Mesodermal cell (in vitro differentiated cells): ENCODE measurements around the gene GALNT10.

Experiments
- H3K27ac ChIP-seq: 2 replicates; pipeline ENCODE4 v1.7.0; 2013; ENCODE audit warnings: mild to moderate bottlenecking, low read depth, low read length, moderate library complexity; ENCODE audit not compliant: severe bottlenecking
- H3K36me3 ChIP-seq: 2 replicates; pipeline ENCODE4 v1.7.1; 2013; ENCODE audit warnings: mild to moderate bottlenecking, low read length, moderate library complexity; ENCODE audit not compliant: control insufficient read depth, insufficient read depth
- H3K4me1 ChIP-seq: one replicate; pipeline ENCODE4 v1.7.1; 2013; ENCODE audit warnings: mild to moderate bottlenecking, low read length; ENCODE audit not compliant: insufficient read depth, control insufficient read depth, poor library complexity, severe bottlenecking
- H3K4me3 ChIP-seq: 2 replicates; pipeline ENCODE4 v1.7.0; 2013; ENCODE audit warnings: low read length, control low read depth, mild to moderate bottlenecking; ENCODE audit not compliant: insufficient read depth, poor library complexity, severe bottlenecking; ENCODE audit errors: extremely low read depth
- H3K9me3 ChIP-seq: 2 replicates; pipeline ENCODE4 v1.7.1; 2013; ENCODE audit warnings: mild to moderate bottlenecking, low read length, moderate library complexity; ENCODE audit not compliant: control insufficient read depth
- WGBS, 2 experiments: methylation state at CpG; one replicate each; pipeline ENCODE4 v1.1.5; 2013; ENCODE audit warnings: missing lambda C conversion rate in 2 of 2; ENCODE audit not compliant: insufficient coverage in 2 of 2; 5-methylcytosine and 5-hydroxymethylcytosine counted together

GALNT10 gene

DNA sequence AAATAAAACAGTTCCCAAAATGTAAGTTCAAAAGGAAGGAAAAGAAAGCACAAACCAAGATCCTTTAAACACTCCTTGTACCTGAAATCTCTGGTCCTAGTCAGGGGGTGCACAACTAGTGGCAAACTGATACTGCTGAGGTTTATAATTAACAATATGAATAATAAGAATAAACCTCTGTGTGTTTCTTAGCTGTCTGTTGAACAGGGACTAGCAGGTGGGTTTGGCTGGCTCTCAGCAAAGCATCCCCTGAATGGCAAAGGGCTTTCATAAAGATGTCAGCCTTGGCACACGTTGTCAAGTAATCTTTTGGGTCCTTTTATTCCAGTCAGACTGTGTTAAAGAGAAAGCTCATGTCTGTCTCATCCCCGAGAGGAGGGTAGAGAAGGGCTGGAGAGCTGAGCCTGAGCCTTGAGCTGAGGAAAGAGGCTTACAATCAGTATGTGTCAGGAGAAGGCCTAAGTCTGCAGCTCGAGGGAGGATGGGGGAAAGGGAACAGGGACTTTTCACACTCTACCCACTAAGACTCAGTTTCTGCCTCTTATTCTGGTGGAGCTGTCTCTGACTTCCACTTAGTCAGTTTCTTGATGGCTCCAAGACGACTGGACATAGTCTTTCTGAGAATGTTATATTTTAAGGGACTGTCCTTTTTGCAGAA is 123.0 kb downstream of the GALNT10 start:
- no peak overlapping the region for H3K4me3 ChIP-seq
- WGBS, 2 experiments: 90 to 97% methylated on average over 2 to 3 of the region's 4 CpGs

DNA sequence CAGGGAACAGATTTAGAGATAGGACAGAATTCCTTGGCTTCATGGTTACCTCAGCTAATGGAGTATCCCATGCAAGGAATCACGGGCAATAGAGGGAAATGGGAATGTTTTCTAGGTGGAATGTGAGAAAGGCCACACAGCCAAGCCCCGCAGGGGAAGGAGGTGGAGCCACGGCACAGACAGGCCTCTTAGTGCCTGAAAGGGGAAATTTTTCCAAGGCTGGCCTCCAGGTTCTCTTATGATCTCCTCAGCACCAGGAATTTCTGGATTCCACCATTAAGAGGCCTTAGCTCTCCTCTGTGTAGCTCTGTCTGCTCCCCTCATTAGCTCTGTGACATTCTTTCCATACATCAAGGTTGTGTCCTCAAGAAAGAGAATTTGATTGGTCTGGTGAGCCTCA is 124.7 kb downstream of the GALNT10 start:
- Histone ChIP-seq H3K27ac (no peak overlapping the region), H3K9me3 (no peaks in the 10 kb centered on the region), H3K36me3 (peaks cover 3% of the 10 kb centered on the region), H3K4me1 (no peaks in the 10 kb centered on the region), H3K4me3 (no peak overlapping the region)
- WGBS, 2 experiments: 81 to 86% methylated on average over 3 of the region's 3 CpGs

More for the DNA sequence above, 123.0 kb downstream of the GALNT10 start:
- H3K27ac ChIP-seq: no peak overlapping the region
- peaks cover 3% of the 10 kb centered on the region for H3K36me3 ChIP-seq
- no peaks in the 10 kb centered on the region for H3K4me1 ChIP-seq
- H3K9me3 ChIP-seq: no peaks in the 10 kb centered on the region

DNA sequence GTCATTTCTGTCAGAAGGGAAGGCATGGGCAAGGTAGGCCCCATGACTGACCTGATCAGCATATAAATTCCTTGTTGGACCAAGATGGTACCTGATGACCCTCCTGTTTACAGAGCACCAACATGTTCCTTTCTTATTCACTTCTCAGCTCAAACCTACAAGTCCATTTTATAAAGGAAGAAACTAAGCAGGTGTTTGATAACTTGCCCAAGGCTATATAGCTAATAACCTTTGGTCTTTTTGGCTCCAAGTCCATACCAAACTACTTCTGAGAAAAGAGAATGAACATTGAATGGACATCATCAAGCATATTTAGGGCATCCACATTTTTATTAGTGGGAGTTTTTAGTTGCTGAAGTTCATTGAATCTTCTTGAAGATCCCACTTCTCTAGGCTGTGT is 125.2 kb downstream of the GALNT10 start:
- Histone ChIP-seq H3K4me3 (no peak overlapping the region), H3K36me3 (peaks cover 3% of the 10 kb centered on the region), H3K27ac (no peak overlapping the region), H3K9me3 (no peaks in the 10 kb centered on the region), H3K4me1 (no peaks in the 10 kb centered on the region)

DNA sequence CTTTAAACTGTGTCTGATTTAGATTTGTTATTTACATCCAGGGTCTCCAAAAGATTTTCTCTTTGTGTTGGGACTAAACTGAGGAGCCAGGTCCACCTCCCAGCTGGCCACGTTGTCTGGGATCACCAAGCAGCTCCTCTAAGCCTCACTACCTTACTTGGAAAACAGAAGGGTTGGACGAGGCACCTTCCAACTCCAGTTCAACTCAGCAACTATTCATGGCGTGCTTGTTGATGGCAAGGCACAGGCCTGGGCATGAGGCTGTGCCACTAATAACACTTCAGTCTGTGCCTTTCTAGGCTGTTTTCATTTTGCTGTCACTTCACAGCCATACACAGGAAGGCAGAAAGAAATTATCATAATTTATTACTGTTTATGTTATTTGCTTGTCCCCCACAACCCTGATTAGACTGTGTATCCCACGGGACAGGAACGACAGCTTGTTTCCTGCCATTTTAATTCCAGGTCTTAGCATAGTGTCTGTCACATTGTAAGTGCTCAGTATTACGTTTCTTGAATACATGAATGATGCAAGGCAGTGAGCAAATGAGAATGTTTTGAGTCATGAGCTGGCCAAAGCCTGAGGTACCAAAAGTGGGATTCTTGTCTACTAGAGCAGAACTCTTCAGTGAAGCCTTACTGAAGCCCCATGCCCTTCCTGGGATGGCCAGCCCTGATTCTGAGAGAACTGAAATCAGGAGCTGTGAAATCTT is 125.8 kb downstream of the GALNT10 start:
- 100% methylated on average over 2 to 4 of the region's 6 CpGs for WGBS, 2 experiments
- no peak overlapping the region for H3K27ac ChIP-seq
- no peaks in the 10 kb centered on the region for H3K4me1 ChIP-seq
- no peaks in the 10 kb centered on the region for H3K9me3 ChIP-seq
- no peak overlapping the region for H3K4me3 ChIP-seq
- peaks cover 3% of the 10 kb centered on the region for H3K36me3 ChIP-seq

DNA sequence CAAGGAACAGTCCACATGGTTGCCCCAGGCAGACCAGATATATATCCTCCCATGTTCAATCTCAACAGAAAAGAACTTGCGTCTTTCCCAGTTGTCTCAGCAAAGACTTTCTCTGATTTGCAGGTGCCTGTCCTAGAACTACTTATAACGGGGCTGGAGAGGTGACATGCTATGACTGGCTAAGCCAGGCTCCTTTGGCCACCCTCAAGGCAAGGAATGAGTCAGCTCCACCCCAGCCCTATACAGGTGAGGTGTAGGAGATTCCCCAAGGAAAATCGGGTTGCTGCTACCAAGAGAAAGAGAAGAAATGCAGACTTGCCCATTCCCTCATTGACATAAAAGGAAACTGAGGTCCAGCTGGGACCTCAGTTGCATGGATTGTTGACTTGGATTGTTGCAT is 127.4 kb downstream of the GALNT10 start:
- 94 to 100% methylated on average over 3 of the region's 3 CpGs for WGBS, 2 experiments
- no peaks in the 10 kb centered on the region for H3K4me1 ChIP-seq

DNA sequence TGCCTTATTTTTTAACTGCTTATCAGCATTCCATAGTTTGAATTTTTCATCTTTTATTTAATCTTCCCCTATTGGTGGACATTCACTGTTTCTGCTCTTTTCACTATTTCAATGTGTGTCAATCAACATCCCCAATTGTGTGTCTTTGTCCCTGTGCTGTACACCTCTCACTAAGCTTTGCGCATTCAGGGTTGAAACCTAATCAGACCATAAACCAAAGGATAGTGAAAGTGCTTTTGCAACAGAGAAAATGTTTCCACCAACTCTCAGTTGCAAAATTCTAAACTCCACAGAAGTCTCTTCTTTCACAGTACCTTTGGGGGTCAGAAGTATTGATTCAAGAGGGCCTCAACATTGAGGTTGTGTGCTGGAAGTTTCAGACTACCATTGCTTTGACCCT is 128.2 kb downstream of the GALNT10 start:
- Histone ChIP-seq H3K4me1 (no peaks in the 10 kb centered on the region), H3K4me3 (no peak overlapping the region), H3K27ac (no peak overlapping the region), H3K9me3 (no peaks in the 10 kb centered on the region), H3K36me3 (peaks cover 3% of the 10 kb centered on the region)
- WGBS, 2 experiments: 100% methylated on average over 1 of the region's 1 CpG; no CpG with 5 or more reads in 1 of the 2 experiments

More for the DNA sequence above, 127.4 kb downstream of the GALNT10 start:
- H3K4me3 ChIP-seq: no peak overlapping the region
- H3K27ac ChIP-seq: no peak overlapping the region
- H3K36me3 ChIP-seq: peaks cover 3% of the 10 kb centered on the region
- no peaks in the 10 kb centered on the region for H3K9me3 ChIP-seq

DNA sequence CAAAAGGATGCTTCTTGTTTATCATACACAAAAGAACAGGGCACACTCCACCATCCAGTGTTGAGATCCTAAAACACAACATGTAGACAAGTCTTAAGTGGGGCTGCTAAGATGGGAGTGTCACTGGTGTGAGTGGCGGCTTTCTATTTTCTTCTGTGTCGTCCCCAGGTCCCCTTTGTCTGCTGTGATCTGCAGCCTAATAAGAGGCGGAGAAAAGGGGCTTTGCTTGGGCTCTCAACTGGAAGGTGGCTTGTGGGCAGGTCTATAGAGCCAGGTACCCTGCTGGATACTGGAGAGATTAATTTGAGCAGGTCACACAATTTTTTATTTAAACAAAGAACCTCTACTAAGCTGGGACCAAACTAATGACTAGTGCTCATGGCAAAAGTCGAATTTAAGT is 129.2 kb downstream of the GALNT10 start:
- Histone ChIP-seq H3K4me1 (no peaks in the 10 kb centered on the region), H3K9me3 (no peaks in the 10 kb centered on the region), H3K4me3 (no peak overlapping the region), H3K27ac (no peak overlapping the region), H3K36me3 (peaks cover 3% of the 10 kb centered on the region)
- 83 to 100% methylated on average over 1 of the region's 4 CpGs for WGBS, 2 experiments

DNA sequence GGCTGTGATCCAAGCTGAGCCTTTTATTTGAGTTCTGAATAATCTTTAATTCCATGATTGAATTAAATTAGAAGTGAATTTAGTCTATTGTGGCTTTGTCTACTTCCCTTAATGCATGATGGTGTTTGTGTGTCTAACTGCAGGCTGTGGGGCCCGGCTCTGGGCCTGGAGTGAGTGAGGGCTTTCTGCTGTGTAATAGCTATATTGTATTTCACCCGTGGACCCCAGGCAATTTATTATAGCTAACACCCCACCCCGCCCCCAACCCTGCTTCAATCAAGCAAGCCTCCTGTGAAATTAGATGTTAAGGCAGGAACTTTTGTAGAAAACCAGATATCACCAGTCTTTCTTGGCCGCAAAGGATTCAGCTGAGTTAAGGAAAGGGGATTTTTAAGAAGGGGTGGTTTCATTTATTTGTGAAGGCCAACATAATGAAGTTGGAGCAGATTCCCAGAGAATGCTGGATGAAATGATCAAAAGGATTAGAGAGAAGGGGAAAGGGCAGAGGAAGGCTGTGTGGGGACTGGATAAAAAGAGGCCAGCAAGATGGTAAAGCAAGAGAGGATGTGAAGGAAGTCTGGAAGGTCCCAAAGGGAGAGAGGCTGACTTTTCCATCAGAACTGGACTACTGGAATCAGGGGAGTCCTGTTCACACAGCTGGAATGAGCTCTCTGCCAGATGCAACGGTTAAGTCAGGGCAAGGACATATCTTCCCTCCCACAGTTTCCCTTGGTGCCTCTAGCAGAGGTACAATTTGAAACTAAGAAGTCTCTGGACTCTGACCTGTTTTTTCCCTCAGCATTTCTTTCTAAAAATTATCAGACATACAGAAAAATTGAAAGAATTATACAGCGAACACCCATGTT is 129.9 kb downstream of the GALNT10 start:
- Histone ChIP-seq H3K9me3 (no peaks in the 10 kb centered on the region), H3K27ac (no peak overlapping the region), H3K4me3 (no peak overlapping the region), H3K4me1 (no peaks in the 10 kb centered on the region), H3K36me3 (peaks cover 3% of the 10 kb centered on the region)
- WGBS, 2 experiments: 92% methylated on average over 3 of the region's 6 CpGs

DNA sequence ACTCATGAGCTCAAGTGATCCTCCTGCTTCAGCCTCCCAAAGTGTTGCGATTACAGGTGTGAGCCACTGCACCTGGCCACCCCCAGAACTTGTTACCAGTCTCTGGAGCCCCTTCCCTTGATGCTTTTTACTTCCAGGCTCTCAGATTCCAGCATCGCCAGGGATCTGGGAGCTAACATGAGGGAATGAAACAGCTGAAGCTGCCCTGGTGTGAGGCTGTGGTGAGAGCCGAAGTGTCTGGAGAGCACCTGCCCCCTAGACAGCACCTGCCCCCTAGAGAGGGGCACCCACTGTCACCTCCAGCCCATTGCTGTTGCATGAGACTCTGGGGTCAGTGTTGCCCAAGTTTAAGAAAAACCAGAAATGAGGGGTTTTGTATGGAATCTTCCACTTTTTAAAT is 131.0 kb downstream of the GALNT10 start:
- Histone ChIP-seq H3K36me3 (peaks cover 3% of the 10 kb centered on the region), H3K27ac (no peak overlapping the region), H3K4me3 (no peak overlapping the region), H3K9me3 (no peaks in the 10 kb centered on the region), H3K4me1 (no peaks in the 10 kb centered on the region)
- 60 to 100% methylated on average over 1 to 2 of the region's 3 CpGs for WGBS, 2 experiments

DNA sequence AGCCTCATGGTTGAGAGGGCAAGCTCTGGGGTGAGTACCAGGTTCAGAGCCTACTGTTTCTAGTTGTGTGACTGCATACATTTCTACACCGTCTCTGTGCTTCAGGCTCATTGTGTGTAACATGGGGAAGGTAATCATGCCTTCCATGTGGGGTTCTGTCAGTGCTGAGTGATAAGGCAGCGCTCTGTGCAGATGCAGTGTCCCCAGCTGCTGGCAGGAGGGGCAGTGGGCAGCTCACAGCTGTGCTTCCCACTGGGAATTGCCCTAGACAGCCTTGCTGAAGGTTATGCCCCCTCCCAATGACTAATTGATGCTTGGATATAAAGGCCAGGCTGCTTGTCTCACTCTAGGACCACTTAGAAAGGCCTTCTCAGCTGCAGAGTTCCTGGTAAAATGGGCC is 133.5 kb downstream of the GALNT10 start:
- no peaks in the 10 kb centered on the region for H3K4me1 ChIP-seq
- H3K36me3 ChIP-seq: no peaks in the 10 kb centered on the region
- H3K9me3 ChIP-seq: no peaks in the 10 kb centered on the region
- 60 to 87% methylated on average over 1 to 2 of the region's 2 CpGs for WGBS, 2 experiments
- H3K27ac ChIP-seq: no peak overlapping the region
- no peak overlapping the region for H3K4me3 ChIP-seq
